Esophagus muscularis mucosa (tissue), 3 donors: ENCODE measurements around the gene KCNE4.

Experiments used
- POLR2A ChIP-seq: fragments of 450-650 bp; IDR thresholded peaks from one replicate; pipeline ENCODE4 v1.6.1; 2017; ENCODE audit warnings: antibody characterized with exemption, moderate library complexity, mild to moderate bottlenecking, low read depth
- TF ChIP-seq, protein P1 (sequence below), 3 experiments: fragments of 200-600 bp in 2 of 3; fragments of 450-650 bp in 1 of 3; sonication (generic) in 2 of 3; IDR thresholded peaks; one replicate each; pipeline ENCODE4 v1.5.1; 2017 to 2019; ENCODE audit warnings: antibody characterized with exemption in 3 of 3, mild to moderate bottlenecking in 2 of 3, moderate library complexity in 1 of 3

DNA sequence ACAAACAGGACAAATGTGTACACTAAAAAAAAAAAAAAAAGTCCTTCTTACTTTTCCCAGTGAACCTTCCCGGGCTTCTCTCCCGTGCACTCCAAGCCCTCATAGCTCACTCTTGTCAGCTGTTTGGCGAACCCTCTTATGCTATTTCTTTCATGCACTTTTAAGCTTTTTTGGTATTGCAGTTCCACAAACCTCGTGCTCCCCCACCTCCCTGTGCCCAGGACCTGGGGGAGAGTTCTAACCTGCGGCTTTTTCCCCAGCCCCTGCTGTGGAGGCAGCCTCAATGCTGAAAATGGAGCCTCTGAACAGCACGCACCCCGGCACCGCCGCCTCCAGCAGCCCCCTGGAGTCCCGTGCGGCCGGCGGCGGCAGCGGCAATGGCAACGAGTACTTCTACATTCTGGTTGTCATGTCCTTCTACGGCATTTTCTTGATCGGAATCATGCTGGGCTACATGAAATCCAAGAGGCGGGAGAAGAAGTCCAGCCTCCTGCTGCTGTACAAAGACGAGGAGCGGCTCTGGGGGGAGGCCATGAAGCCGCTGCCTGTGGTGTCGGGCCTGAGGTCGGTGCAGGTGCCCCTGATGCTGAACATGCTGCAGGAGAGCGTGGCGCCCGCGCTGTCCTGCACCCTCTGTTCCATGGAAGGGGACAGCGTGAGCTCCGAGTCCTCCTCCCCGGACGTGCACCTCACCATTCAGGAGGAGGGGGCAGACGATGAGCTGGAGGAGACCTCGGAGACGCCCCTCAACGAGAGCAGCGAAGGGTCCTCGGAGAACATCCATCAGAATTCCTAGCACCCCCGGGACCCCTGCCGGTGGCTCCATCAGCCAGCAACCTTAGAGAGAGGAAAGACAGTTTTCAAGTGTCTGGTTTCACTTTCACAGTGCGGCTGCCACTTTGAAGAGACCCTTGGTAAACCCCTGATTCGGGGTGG, 826 bp downstream of the KCNE4 start:
- TF ChIP-seq POLR2A: no peak
- TF ChIP-seq, protein P1, sequence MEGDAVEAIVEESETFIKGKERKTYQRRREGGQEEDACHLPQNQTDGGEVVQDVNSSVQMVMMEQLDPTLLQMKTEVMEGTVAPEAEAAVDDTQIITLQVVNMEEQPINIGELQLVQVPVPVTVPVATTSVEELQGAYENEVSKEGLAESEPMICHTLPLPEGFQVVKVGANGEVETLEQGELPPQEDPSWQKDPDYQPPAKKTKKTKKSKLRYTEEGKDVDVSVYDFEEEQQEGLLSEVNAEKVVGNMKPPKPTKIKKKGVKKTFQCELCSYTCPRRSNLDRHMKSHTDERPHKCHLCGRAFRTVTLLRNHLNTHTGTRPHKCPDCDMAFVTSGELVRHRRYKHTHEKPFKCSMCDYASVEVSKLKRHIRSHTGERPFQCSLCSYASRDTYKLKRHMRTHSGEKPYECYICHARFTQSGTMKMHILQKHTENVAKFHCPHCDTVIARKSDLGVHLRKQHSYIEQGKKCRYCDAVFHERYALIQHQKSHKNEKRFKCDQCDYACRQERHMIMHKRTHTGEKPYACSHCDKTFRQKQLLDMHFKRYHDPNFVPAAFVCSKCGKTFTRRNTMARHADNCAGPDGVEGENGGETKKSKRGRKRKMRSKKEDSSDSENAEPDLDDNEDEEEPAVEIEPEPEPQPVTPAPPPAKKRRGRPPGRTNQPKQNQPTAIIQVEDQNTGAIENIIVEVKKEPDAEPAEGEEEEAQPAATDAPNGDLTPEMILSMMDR (IDR thresholded peaks at IDR 0.05): no peak
